ENCODE data around the gene CNN2. TPM values are rescaled to one million over a fixed set of nuclear protein-coding genes. Genes with fewer than 3 reads are reported as not detected.

CNN2 gene
- total and polyA plus RNA-seq, 2 of the 13 experiments (the other 11 are each of a cell fraction or from before 2014, with no cell fraction given): 63.6 to 70.0 TPM

DNA sequence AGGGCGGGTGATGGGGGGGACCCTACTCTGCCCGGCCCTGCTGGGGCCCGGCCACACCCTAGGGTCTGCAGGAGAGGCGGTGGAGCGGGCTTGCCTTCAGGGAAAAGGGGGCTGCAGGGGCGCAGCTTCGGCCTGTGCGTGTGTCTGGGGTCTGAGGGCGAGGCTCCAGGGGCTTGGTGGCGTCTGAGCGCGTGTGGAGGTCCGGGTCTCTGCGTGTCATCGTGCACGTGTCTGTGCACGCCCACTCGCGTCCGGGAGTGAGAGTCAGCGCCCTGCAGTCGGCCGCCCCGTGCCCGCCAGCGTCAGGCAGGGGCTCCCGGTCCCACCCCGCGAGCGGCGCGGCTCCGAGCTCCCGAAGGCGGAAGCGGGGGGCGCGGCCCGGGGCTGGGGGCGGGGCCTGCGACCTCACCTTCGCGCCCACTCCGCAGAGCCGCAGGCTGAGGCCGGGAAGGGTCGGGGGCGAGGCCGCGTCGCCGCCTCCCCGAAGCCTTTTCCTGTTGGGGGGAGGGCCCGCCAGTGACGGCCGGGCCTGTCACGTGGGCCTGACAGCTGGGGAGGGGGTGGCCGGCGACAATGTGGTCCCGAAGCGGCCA, 40.4 kb downstream of the CNN2 start, which contains the start of gene ARHGAP45 (continued):
- TF ChIP-seq FOXM1 (CRISPR knock-in tag; IDR thresholded peaks at IDR 0.05): no peak
- no peak for TF ChIP-seq ZSCAN21 (CRISPR knock-in tag; IDR thresholded peaks at IDR 0.05; ENCODE audit: borderline replicate concordance)
- 0 out of 2 replicates have a peak, but pooled peaks have one; percentile 4 for TF ChIP-seq ZMYM4 (CRISPR knock-in tag; IDR thresholded peaks at IDR 0.05)
- 0 out of 2 replicates have a peak, but pooled peaks have one; percentile 15 for TF ChIP-seq ZNF607 (CRISPR knock-in tag; IDR thresholded peaks at IDR 0.05; ENCODE audit: borderline replicate concordance)
- TF ChIP-seq DPF2 (CRISPR knock-in tag; IDR thresholded peaks at IDR 0.05; ENCODE audit: borderline replicate concordance, low read depth): no peak
- TF ChIP-seq ZNF253 (CRISPR knock-in tag; IDR thresholded peaks at IDR 0.05; ENCODE audit: borderline replicate concordance): no peak
- TF ChIP-seq, protein P1, sequence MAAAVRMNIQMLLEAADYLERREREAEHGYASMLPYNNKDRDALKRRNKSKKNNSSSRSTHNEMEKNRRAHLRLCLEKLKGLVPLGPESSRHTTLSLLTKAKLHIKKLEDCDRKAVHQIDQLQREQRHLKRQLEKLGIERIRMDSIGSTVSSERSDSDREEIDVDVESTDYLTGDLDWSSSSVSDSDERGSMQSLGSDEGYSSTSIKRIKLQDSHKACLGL (CRISPR knock-in tag; IDR thresholded peaks at IDR 0.05): peak; percentile 46; the same call in 1 of the 2 replicates
- TF ChIP-seq ZNF510 (CRISPR knock-in tag; IDR thresholded peaks at IDR 0.05; ENCODE audit: low read depth): 0 out of 2 replicates have a peak, but pooled peaks have one; percentile 71
- no peak for TF ChIP-seq ONECUT2 (CRISPR knock-in tag; IDR thresholded peaks at IDR 0.05)
- TF ChIP-seq HNRNPLL (IDR thresholded peaks at IDR 0.05; ENCODE audit: low read depth, low read length, poor library complexity, severe bottlenecking): peak; percentile 18
- no peak for TF ChIP-seq JDP2 (CRISPR knock-in tag; IDR thresholded peaks at IDR 0.05; ENCODE audit: borderline replicate concordance)
- TF ChIP-seq ZBTB7A (CRISPR knock-in tag; IDR thresholded peaks at IDR 0.05): peak; percentile 87
- TF ChIP-seq, protein P2, sequence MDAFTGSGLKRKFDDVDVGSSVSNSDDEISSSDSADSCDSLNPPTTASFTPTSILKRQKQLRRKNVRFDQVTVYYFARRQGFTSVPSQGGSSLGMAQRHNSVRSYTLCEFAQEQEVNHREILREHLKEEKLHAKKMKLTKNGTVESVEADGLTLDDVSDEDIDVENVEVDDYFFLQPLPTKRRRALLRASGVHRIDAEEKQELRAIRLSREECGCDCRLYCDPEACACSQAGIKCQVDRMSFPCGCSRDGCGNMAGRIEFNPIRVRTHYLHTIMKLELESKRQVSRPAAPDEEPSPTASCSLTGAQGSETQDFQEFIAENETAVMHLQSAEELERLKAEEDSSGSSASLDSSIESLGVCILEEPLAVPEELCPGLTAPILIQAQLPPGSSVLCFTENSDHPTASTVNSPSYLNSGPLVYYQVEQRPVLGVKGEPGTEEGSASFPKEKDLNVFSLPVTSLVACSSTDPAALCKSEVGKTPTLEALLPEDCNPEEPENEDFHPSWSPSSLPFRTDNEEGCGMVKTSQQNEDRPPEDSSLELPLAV (CRISPR knock-in tag; conservative IDR thresholded peaks at IDR 0.05; ENCODE audit: low read depth): no peak
- no peak for TF ChIP-seq BRCA1 (CRISPR knock-in tag; IDR thresholded peaks at IDR 0.05)
- TF ChIP-seq, protein P3, sequence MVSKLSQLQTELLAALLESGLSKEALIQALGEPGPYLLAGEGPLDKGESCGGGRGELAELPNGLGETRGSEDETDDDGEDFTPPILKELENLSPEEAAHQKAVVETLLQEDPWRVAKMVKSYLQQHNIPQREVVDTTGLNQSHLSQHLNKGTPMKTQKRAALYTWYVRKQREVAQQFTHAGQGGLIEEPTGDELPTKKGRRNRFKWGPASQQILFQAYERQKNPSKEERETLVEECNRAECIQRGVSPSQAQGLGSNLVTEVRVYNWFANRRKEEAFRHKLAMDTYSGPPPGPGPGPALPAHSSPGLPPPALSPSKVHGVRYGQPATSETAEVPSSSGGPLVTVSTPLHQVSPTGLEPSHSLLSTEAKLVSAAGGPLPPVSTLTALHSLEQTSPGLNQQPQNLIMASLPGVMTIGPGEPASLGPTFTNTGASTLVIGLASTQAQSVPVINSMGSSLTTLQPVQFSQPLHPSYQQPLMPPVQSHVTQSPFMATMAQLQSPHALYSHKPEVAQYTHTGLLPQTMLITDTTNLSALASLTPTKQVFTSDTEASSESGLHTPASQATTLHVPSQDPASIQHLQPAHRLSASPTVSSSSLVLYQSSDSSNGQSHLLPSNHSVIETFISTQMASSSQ (IDR thresholded peaks at IDR 0.05; ENCODE audit: low read depth): no peak
- TF ChIP-seq, protein P3 (CRISPR knock-in tag; IDR thresholded peaks at IDR 0.05; ENCODE audit: borderline replicate concordance): no peak
- no peak for TF ChIP-seq REXO4 (CRISPR knock-in tag; IDR thresholded peaks at IDR 0.05; ENCODE audit: borderline replicate concordance)
- TF ChIP-seq ZNF431 (CRISPR knock-in tag; IDR thresholded peaks at IDR 0.05; ENCODE audit: borderline replicate concordance, low read depth): no peak
- TF ChIP-seq, protein P4, sequence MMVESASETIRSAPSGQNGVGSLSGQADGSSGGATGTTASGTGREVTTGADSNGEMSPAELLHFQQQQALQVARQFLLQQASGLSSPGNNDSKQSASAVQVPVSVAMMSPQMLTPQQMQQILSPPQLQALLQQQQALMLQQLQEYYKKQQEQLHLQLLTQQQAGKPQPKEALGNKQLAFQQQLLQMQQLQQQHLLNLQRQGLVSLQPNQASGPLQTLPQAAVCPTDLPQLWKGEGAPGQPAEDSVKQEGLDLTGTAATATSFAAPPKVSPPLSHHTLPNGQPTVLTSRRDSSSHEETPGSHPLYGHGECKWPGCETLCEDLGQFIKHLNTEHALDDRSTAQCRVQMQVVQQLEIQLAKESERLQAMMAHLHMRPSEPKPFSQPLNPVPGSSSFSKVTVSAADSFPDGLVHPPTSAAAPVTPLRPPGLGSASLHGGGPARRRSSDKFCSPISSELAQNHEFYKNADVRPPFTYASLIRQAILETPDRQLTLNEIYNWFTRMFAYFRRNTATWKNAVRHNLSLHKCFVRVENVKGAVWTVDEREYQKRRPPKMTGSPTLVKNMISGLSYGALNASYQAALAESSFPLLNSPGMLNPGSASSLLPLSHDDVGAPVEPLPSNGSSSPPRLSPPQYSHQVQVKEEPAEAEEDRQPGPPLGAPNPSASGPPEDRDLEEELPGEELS (CRISPR knock-in tag; IDR thresholded peaks at IDR 0.05): no peak

Measured in HepG2 (cell line).